ENCODE results near the gene C6orf136.

The C6orf136 gene

DNA sequence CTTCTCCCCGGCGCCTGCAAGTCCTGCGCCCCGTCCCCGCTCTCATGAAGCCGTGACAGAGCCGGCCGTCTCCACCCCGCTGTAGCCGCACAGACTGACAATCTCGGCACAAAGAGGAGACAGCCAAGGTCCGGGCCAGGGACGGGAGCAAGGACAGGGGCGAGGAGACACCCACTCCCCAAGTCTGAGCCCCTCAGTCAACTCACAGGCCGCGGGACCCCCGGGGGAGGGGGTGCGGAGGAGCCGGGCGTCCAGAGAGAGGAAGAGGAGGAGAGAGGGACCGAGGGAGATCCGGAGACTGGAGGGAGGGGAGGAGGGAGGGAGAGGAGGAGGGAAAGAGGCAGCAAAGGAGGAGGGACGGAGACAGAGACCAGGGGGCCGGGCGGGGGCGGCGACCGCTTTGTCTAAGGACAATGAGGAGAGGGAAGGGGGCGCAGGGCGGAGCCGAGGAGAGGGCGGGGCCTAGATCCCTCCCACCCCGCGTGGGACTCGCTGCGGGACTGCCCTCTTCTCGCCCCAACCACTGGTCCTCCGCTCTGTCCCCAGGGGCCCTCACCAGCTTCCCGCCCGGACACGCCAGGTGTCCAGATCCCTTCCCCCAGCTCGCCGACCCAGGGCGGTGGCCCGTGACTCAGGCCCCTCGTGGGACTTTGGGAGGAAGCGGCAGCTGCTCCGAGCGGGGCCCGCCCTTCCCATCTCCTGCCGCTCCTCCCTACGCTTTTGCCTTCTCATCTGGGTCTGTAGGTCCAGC is 40.1 kb downstream of the C6orf136 start:
- DNase-seq (ENCODE audit: low read depth) = peak; percentile 57

DNA sequence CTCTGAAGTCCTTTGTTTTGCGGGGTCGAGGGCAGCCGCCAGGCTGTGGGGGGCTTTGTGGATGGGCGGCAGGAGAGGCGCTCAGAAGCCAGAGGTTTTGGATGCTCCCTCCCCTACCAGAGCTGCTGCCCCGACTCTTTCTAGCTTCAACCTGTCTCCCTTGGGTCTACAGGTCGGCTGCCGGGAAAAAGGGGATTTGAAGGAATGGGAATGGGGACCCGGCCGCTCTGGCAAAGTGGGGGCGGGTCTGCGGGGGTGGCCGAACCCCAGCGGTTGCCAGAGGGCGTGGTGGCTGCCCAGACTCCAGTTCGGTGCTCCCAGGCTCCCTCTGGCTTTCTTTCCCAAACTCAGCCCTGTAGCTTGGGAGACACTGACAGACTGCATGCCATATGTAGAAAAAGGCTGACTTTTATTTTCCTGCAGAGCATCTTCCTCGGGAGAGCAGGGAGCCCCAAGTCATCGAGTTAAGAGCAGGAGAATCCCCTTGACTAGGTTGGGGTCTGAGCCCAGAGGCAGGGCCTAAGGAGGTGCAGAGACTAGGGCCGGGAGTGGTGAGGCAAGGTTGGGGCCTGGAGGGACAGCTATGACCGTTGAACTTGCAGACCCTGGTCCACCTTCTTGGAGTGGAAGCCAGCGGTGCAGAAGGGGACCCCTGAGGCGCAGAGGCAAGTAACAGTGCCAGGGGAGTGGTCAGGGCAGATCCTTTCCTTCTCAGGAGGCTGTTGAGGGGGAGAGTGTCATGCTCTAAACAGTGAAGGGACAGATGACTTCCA is 40.9 kb downstream of the C6orf136 start:
- DNase-seq (ENCODE audit: low read depth) = no peak

DNA sequence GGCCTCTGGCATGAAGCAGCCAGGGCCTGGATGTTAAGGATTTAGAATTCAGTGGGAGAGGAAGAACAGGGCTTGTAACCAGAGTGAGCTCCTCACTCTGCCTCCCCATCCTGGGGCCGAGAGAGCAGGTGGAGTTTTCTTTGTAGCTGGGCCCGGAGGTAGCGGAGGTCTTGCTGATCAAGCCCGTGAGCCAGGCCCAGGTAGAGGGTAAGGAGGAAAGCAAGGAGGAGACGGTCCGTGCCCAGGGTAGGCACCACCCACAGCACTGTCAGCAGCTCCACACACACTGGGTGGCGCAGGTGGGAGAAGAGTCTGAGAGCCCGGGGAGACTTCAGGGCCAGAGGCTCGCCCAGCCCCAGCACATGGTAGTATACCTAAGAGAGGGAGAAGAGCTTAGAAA is 41.6 kb downstream of the C6orf136 start:
- DNase-seq (ENCODE audit: low read depth) = no peak

DNA sequence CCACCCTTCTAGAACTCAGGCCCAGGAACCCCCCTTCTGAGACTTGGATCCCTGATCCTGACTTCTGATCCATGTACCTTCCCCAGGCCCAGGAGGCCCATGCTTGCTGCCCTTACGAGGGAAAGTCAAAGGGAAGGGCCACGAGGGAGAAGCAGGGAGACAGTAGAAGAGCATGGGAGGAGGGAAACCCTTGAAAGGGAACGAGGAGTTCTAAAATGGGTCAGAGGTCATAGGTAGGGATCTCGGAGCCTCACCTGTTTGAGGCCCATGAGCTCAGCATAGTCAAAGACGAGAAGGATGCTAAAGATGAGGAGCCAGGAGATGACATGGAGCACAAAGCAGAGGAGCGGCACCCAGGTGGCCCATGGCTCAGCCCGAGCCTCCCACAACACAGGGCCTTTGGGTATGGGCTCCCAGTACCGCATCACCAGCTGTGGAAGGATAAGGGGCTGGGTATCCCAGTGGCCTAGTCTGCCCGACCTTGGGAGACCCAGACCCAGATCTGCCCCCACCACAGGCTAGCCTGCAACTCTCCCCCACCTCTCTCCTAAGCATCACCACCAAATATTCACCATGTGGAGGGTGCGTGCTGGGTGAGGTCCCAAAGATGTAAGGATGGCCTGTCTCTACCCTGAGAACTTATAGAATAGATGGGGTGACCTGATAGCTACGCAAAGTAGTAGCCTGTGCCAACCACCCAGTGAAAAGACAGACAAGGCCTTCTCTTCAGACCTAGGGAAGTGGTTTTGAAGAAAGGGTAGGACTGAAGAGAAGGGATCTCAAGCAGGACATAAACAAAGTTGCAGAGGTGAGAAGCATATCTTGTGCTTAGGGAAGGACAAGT is 42.3 kb downstream of the C6orf136 start:
- DNase-seq (ENCODE audit: low read depth) = no peak

DNA sequence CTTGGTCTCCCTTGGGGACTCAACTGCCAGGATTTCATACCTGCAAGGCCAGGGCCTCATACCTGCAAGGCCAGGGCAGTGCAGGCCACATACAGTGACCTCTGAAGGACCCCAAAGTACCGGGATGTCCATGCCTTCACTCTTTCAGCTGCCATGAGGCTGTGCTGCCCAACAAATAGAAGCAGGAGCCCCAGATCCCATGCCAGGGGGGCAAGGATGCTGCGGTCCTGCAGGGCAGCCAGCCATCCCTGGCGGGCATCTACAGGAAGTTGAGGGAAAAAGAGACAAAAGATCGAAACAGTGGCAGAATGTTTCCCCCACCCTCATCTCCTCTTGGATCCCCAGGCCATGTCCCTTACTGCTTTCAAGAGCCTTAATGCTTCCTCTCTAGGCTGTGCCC is 43.1 kb downstream of the C6orf136 start:
- DNase-seq (ENCODE audit: low read depth) = no peak

DNA sequence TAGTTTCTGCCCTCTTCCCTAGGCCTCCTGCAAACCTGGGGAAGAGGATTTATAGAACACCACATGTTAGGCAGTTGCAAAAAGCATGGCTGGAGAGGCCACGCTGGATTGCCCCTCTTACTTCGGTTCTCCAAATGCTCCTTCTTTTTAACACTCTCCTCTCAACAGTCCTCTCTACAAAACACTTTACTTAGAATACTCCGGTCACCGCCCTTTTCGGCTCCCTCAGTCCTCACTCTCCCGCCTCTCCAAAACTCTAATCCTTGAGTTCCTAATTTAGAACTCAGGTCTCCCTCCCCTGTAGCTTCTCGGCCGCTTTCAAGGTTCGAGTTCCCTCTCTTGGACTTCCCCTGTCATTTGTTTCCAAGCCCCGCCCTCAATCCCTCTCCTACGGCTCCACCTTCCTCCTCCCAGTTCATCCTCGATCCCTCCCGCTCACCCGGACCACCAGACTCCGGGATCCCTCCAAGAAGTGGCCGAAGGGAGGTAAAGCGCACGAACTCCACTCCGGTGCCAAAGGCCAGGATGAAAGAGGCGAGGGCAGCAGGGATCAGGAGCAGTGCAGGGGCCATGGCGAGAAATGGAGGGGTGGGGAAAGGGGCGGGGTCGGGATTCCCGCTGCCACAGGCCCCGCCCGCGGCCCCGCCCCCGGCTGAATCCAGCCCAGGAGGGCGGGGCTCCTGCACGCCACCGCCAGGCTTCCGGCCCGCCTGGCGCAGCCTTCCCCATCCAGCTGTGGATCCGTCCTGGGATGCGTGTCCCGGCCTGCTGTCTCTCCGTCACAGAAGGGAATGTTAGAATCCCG is 43.7 kb downstream of the C6orf136 start, which contains the start of gene NRM:
NRM (minus strand) TSS at position 582 of the 805 bp plus-strand sequence; CDS start at position 572, 10 bp downstream.
- peak; percentile 63 for DNase-seq (ENCODE audit: low read depth)

DNA sequence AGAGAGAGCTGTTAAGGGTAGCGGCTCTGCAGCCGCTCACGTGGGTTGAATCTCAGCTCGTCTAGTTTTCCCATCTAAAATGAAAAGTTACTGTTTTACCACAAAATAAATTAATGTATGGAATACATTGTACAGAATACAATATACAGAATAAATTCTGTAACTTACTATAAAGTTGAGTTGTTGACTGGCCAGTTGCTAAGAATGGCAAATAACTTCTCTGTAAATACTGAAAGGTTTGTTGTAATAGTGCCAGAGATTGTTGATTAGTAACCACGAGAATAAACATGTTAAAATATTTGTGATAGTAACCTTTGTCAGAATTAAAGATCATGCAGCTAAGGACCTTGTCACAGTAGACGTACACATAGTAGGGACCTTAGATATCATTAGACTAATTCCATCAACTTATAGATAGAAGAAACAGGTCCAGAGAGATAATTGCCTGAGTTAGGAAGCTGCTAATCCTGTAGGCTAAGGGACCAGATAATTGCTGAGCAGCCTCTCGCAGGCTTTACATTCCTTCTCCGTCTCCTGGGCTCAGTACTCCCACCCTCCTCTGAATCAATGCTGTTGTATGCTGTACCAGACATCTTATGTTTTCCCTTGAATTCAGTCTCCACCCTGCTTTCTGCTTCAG is 44.4 kb downstream of the C6orf136 start:
- no peak for DNase-seq (ENCODE audit: low read depth)

DNA sequence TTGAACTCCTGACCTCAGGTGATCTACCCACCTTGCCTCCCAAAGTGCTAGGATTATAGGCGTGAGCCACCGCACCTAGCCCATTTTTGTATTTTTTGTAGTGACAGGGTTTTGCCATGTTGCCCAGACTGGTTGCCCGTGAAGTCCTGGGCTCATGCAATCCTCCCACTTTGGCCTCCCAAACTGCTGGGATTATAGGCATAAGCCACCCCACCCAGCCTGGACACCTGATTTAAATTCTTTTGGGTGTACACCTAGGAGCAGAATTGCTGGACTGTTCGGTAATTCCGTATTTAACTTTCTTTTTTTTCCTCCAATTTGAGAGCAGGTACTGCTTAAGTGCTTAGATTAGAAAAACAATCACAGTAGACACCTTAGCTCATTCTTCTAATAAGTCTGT is 49.5 kb downstream of the C6orf136 start:
- DNase-seq (ENCODE audit: low read depth) = no peak

DNA sequence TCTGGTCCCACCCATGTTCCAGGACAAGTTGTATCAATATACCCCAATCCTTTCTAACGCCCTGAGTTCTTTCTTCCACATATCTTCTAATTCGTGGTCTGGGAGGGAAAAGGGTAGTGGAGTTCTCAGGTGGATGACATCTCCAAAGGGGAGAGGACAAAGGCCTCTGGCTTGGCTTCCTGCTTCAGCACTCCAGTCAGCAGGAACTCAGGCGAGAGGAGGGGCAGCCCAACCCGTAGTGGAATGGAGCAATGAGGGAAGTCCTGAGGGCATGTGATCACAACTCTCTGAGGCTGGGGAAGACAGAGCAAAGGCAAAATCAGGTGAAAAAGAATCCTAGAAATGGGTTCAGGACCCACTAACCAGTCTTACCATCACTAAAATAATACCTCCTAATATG is 53.4 kb downstream of the C6orf136 start:
- DNase-seq (ENCODE audit: low read depth) = no peak

Data from T follicular helper cell (primary cell).